Lower leg skin (tissue), 4 donors: ENCODE data around the gene LRP5. TPM values are rescaled to one million over a fixed set of nuclear protein-coding genes. Genes with fewer than 3 reads are reported as not detected.
"Not testable (repeated sequence)": the region's sequence is repeated elsewhere in the genome, so short reads cannot be mapped to it uniquely, and the experiment has no call there.

Experiments used
- DNase-seq, 2 donors: peaks; one replicate each; pipeline ENCODE4 v3.0.0-alpha.2; 2019; ENCODE audit warnings: low spot score in 2 of 2
- H3K4me3 ChIP-seq: fragments of 200-600 bp; sonication (generic); 2 replicates; pipeline ENCODE4 v1.5.1; 2017; ENCODE audit warnings: mild to moderate bottlenecking, low read depth; ENCODE audit not compliant: poor library complexity, severe bottlenecking
- POLR2A ChIP-seq, 2 donors: fragments of 450-650 bp; IDR thresholded peaks; one replicate each; pipeline ENCODE4 v1.6.1; 2016 to 2017; ENCODE audit warnings: antibody characterized with exemption in 2 of 2, mild to moderate bottlenecking in 1 of 2, moderate library complexity in 1 of 2
- whole genome bisulfite sequencing, 2 donors: methylation state at CpG; one replicate each; pipeline ENCODE4 v1.1.5; 2018; 5-methylcytosine and 5-hydroxymethylcytosine counted together
- intact Hi-C: fragments of 100-400 bp; cut with DNase I; formaldehyde crosslinking; loops from one replicate; pipeline ENCODE4 v1.15.0; 2023; ENCODE audit warnings: low total_unique reads
- total RNA-seq, 4 donors: library from RNA; depleted of rRNA; stranded (reverse); fragments of >200 nt; gene quantifications; one replicate each; pipeline ENCODE4 v1.1.0, GENCODE V29; 2016
- TF ChIP-seq, protein P1 (sequence below), 3 donors: fragments of 450-650 bp; IDR thresholded peaks; one replicate each; pipeline ENCODE4 v1.5.1; 2016; ENCODE audit warnings: antibody characterized with exemption in 3 of 3, mild to moderate bottlenecking in 3 of 3, moderate library complexity in 2 of 3

Gene LRP5
- total RNA-seq, 4 donors from 2014 or later, result 25.0 to 53.5 (median 29.3) TPM

DNA sequence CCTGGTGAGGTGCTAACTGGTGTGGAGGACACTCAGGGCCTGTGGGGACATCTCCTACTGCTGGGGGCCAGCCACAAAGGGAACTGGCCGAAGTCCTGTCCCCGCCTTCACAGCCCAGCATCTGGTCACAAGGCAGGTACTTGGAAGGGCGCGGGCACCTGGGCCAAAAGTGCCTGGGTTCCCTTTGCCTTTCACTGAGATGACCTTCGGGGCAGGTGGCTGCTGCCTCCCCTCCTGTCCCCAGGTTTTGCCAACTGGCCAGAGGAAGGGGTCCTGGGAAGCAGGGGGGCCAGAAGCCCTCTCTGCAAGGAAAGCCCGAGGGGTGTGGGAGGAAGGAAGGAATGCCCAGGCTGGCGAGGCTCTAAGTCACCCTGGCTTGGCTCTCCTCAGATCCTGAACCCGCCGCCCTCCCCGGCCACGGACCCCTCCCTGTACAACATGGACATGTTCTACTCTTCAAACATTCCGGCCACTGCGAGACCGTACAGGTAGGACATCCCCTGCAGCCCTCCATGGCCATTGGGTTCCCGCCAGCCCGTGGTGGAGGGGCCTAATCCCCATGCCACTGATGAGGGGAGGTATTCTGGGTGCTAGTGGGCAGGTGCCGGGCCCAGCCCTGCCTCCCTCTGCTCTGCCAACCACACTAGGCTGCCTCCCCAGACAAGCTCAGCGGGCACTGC lies 133.8 kb downstream of the LRP5 start:
- H3K4me3 ChIP-seq, result no peak overlapping the region
- intact Hi-C loops, result no loop called here
- WGBS, 2 donors, result 85 to 86% methylated on average over 16 to 18 of the region's 18 CpGs
- DNase-seq, result no peak
- TF ChIP-seq, protein P1, sequence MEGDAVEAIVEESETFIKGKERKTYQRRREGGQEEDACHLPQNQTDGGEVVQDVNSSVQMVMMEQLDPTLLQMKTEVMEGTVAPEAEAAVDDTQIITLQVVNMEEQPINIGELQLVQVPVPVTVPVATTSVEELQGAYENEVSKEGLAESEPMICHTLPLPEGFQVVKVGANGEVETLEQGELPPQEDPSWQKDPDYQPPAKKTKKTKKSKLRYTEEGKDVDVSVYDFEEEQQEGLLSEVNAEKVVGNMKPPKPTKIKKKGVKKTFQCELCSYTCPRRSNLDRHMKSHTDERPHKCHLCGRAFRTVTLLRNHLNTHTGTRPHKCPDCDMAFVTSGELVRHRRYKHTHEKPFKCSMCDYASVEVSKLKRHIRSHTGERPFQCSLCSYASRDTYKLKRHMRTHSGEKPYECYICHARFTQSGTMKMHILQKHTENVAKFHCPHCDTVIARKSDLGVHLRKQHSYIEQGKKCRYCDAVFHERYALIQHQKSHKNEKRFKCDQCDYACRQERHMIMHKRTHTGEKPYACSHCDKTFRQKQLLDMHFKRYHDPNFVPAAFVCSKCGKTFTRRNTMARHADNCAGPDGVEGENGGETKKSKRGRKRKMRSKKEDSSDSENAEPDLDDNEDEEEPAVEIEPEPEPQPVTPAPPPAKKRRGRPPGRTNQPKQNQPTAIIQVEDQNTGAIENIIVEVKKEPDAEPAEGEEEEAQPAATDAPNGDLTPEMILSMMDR (IDR thresholded peaks at IDR 0.05), result no peak
- no peak for TF ChIP-seq POLR2A (IDR thresholded peaks at IDR 0.05)

DNA sequence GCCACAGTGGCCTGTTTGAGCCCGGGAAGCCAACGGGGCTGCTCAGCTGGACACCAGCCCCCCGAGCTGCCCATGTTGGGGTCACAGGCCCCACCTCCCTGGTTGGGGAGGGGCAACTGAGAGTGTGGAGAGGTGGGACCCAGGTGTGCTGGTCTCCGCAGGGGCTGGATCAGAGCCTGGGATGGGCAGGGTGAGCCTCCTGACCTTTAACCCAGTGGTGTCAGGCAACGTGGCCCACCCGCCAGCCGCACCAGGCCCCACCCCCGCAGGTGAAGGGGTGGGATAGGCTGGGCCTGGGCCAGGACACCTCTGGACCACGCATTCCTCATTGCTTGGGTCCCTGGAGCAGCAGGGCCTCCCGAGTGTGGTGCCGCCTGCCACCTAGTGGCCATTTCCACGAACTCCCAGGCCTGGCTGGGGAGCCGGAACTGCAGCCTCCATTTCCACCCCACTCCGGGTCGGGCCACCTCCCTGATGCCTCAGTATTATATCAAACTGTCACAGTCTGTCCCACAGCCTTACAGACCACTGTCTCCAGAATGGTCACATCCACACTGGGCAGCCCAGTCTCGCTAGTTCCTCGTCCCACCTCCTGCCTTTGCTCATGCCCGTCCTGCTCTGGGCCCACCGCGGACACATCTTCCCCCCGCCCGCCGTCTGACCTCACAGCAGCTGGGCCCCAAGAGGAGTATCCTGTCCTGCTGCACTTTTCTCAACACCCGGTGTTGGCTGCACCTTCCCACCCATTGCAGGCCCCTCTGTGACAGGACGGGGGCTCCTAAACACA lies 134.8 kb downstream of the LRP5 start:
- WGBS, 2 donors, result 45 to 52% methylated on average over 20 to 25 of the region's 25 CpGs
- DNase-seq, result peak; percentile 46 to 95
- H3K4me3 ChIP-seq, result no peak overlapping the region
- TF ChIP-seq, protein P1 (IDR thresholded peaks at IDR 0.05), result peak in 1 of 3 donors; percentile 55
- TF ChIP-seq POLR2A (IDR thresholded peaks at IDR 0.05), result no peak
- intact Hi-C loops, result no loop called here

DNA sequence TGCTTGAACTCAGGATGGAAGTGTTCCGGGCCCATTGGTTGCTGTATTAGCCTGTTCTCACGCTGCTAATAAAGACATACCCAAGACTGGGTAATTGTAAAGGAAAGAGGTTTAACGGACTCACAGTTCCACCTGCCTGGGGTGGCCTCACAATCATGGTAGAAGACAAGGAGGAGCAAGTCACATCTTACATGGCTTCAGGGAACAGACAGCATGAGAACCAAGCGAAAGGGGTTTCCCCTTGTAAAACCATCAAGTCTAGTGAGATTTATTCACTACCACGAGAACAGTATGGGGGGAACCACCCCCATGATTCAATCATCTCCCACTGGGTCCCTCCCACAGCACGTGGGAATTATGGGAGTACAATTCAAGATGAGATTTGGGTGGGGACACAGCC lies 135.5 kb downstream of the LRP5 start:
- DNase-seq, intact Hi-C loops, H3K4me3 ChIP-seq: not testable (repeated sequence)
- WGBS, 2 donors, result 77% methylated on average over 6 of the region's 6 CpGs

DNA sequence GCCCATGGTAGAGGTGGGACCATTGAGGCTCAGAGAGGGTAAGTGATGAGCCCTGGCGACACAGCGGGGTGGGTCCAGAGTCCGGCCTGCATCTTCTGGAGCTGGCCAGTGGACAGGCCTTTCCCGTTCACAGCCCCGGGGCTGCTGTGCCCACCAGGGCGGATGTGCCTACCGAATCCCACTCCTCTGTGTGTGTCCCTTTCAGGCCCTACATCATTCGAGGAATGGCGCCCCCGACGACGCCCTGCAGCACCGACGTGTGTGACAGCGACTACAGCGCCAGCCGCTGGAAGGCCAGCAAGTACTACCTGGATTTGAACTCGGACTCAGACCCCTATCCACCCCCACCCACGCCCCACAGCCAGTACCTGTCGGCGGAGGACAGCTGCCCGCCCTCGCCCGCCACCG lies 136.2 kb downstream of the LRP5 start:
- DNase-seq, result no peak
- H3K4me3 ChIP-seq, result no peak overlapping the region
- TF ChIP-seq, protein P1 (IDR thresholded peaks at IDR 0.05), result no peak
- no peak for TF ChIP-seq POLR2A (IDR thresholded peaks at IDR 0.05)
- 92 to 94% methylated on average over 24 to 25 of the region's 25 CpGs for WGBS, 2 donors
- intact Hi-C loops, result no loop called here

DNA sequence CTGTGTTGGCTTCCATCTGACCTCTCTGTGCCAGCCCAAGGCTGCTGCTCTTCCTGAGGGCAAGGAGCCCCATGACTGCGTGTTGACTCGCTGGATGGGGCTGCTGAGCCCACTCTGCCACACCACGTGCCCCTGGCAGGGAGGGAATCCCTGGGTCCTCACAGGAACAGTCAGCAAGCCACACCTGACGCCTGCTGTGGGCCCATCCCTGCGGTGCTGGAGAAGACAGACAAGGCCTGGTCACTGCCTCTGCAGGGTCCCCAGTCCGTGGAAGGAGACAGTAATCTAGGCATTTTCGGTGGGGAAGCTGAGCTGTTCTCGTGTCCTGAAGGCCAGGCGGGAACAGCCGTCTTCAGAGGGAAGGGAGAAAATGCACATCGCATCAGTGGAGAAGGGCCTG lies 137.6 kb downstream of the LRP5 start:
- no peak overlapping the region for H3K4me3 ChIP-seq
- no peak for DNase-seq
- intact Hi-C loops, result no loop called here
- TF ChIP-seq POLR2A (IDR thresholded peaks at IDR 0.05), result no peak
- TF ChIP-seq, protein P1 (IDR thresholded peaks at IDR 0.05), result no peak
- WGBS, 2 donors, result 93 to 94% methylated on average over 8 to 10 of the region's 11 CpGs

DNA sequence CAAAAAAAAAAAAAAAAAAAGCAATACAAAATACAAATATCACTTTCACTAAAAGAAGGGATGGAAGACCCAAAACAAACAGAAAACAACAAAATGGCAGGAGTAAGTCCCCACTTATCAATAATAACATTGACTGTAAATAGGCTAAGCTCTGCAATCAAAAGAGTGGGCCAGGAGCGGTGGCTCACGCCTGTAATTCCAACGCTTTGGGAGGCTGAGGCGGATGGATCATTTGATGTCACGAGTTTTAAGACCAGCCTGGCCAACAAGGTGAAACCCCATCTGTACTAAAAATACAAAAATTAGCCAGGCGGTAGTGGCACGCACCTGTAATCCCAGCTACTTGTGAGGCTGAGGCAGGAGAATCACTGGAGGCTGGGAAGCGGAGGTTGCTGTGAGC lies 138.3 kb downstream of the LRP5 start:
- intact Hi-C loops, result no loop called here
- H3K4me3 ChIP-seq, result no peak overlapping the region
- DNase-seq, result no peak
- WGBS, 2 donors, result 93 to 98% methylated on average over 8 of the region's 8 CpGs
- TF ChIP-seq, protein P1 (IDR thresholded peaks at IDR 0.05), result no peak
